Stimulated activated CD4-positive, alpha-beta T cell treated with anti-CD3 and anti-CD28 coated beads, Interleukin-4, amount 100 ng/mL, for 24 hours (primary cell): ENCODE measurements around the gene SNX7.

Source experiments
- DNase-seq: peaks from one replicate; pipeline ENCODE4 v3.0.0-alpha.2; 2020

Gene SNX7

DNA sequence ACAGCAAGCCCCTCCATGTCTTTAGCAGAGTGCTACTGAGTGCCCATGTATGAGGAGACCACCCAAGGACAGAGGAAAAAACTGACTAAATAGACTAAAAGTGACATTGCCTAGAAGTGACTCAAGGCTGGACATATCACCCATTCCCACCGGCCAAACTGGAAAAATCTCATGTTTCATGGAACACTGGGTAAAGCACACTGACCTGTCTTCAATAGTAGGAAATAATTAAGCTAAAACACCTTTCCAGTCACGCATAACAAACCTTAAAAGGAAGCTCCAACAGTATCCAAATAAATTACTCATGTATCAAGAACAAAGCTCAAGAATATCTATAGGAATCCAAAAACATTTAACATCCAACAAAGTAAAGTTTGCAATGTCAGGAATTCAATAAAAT is 120.4 kb downstream of the SNX7 start:
- no peak for DNase-seq

DNA sequence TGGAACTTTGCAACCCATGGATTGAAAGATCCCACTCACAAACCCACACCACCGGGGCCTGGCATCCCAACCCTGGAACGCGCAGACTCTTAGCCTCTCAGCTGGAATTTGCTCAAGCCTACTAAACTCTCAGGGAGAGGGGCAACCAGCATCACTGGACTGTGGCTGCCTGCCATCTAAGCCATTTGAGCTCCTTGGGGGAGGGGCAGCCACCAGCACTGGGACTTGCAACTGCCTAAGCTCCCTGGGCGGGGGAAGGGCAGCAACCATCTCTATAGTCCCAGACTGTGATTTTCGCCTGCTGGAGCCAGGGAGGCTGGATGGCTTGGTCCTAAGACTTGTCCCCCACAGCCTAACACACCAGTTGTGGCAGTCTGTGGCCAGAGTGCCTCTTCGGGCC is 122.3 kb downstream of the SNX7 start:
- no peak for DNase-seq

DNA sequence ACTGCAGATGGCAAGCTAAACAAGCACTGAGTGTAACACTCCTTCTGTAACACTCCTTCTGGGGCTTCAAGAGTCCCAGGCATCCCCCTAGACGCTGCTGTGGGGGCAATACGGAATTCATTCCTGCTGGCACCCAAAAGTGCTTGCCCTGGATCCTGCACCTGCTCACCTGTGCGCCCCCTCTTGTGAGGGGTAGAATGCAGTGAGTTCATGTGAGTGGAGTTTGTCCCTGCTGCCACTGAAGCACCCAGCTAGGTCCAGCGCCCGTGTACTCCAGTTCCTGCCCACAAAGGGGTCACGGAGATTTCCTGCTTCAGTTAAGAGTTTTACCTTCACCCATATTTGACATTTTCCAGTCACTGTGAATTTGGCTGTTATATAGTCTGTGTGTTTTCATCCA is 130.0 kb downstream of the SNX7 start:
- DNase-seq = no peak

DNA sequence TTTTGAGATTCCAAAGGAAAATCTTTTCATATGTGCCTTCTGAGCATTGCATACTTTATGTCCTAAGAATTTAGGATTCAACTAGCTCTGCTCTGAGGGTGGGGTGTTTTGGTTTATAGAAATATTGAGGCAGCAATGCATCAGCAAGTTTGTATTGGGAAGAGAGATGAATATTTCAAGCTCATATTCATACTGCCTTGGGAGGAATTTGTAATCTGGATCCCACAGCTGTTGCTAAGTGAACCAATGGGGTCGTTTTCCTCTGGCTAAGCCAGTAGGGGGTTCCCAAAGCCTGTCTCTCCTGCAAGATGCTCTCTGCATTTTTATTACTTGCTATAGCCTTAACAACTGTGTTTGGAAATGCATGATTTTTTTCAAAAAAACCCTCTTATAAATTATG is 130.6 kb downstream of the SNX7 start:
- DNase-seq = no peak

DNA sequence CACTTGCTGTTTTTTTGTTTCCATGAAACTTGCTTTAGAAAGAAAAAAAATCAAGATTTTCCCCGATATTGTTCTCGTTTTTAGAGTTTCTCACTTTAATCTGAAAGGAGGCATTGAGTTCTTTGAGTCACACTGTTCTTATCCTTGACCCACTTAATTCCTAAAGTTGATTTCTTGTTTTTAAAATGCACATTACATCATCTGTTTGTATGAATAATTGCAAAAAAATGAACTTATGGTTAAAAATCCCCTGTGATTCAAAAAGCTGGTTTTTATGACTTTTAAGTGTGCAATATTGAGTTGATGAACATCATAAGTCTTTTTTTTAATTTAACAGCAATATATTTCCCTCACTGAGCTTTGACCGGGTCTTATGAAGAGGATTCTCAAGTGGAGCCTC is 131.6 kb downstream of the SNX7 start:
- no peak for DNase-seq

DNA sequence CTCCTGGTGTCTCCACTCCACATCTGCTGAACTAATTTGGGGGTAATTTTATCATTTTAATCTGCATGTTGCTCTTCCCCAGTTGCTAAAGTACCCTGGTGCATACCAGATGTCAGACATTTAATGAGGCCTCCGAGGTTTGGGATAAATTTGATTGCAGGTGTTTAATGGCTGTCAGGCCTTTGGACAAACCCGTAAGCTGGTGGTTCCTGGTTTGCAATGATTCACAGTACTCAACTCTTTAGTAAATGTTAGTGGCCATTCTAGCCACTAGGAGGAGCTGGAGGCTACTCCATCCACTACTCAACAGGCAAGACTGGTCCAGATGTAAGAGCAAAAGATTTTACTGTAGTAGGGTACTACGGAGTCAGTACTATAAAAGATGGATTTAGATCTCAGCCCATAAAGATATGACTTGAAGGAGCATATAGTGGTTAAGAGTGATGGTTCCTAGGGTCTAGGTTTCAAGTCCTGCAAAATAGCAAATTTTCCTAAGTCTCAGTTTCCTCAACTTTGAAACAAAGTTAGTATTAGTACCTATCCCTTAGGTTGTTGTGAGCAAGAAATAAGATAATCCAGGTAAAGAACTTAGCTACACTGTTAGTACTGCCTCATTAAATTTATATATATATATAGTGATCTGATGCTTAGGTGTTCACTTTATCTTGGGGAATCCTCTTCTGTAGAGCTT is 132.8 kb downstream of the SNX7 start:
- DNase-seq = peak; percentile 50

DNA sequence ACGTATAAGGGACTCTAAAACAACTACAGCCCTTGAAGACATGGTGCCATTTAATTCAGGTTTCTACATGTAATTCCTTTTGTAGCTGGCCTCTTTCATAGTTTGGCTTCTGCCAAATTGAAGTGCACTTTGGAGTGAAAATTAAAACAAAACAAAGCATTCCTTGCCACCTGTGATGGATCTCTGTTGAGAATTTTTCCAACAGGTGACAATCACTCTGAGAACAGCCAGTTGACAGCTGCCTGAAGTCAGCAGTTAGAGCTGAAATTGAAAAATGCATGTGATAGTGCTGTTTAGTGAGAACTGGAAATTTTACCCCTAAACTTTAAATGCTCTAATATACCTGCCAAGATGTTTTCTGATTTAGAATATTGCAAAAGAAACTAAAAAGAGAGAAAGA is 134.5 kb downstream of the SNX7 start:
- DNase-seq = no peak

DNA sequence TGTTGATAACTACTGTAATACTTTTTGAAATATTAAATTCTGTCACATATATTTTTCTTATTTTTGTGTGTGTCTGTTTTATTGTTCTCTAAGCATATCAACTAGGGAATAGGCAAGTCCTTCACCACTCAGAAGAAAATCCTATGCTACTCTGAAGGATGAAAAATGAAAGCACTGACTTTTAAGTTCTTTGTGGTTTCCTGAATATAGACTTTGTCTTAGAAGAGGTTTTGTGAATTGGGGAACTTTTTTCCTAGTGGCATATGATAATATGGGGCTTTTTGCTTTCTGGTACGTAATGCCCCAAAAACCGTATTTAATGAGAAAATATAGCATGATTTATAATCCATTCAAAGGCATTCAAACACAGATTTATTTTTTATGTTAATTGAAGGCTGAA is 136.0 kb downstream of the SNX7 start:
- no peak for DNase-seq
